GM18508 (cell line): ENCODE data around the gene GRID1.

ENCODE experiments used
- ATAC-seq: cut with Tn5 transposase; IDR thresholded peaks from one replicate; pipeline ENCODE4 v1.9.1; 2021; ENCODE audit warnings: moderate number of reproducible peaks; ENCODE audit not compliant: insufficient read depth, unreplicated experiment

The GRID1 gene

DNA sequence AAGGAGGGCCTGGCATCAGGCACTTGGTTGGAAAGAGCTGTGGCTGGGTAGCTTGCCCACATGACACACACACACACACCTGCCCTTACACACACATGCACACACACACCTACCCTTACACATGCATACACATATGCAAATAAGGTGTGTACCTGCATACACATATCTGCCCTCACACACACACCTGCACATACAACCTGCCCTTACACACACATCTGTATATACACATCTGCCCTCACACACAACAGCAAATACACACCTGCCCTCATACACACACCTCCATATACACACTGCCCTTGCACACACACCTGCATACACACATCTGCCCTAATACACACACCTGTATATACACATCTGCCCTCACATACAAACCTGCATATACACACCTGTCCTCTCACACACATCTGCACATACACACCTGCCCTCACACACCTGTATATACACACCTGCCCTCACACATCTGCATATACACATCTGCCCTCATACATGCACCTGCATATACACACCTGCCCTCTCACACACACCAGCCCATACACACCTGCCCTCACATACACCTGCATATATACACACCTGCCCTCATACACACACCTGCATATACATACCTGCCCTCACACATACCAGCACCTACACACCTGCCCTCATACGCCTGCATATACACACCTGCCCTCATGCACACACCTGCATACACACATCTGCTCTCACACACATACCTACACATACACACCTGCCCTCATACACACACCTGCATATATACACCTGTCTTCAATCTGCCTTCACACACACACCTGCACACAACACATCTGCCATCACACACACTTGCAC lies 82.9 kb downstream of the GRID1 start:
- no peak for ATAC-seq

DNA sequence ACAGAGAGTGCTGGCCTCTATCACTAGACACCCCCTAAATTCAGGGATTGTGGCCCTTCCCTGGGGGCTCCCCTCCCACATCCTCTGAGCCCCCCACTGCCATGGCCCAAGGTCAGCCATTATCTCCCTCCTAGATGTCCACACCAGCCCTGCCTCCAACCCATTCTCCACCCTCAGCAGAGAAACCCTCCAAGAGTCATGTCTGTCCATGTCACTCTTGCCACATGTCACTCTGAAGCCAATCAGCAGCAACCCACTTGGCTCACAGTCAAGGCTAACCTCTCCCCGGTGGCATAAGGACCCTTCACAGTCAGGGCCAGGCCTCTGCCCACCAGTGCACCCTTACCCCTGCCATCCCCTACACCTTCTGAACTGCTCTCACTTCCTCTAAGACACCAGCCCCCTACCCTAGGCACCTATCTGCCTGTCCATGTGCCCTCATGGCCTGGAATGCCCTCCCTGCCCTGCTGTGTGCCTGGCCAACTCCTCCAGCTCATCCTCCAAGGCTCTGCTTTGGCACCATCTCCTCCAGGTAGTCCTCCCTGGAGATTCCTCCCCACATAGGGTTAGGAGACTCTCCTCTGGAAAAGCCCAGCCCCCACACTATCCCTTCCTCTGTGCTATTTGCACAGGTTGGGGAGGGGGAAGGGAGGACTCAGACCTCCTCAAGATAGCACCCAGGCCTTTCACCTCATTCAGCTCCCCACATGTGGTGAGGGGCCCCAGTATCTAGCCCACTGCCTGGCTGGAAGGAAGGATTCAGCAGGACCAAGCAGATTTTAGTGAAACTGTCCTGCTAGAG lies 83.7 kb downstream of the GRID1 start:
- ATAC-seq: no peak

DNA sequence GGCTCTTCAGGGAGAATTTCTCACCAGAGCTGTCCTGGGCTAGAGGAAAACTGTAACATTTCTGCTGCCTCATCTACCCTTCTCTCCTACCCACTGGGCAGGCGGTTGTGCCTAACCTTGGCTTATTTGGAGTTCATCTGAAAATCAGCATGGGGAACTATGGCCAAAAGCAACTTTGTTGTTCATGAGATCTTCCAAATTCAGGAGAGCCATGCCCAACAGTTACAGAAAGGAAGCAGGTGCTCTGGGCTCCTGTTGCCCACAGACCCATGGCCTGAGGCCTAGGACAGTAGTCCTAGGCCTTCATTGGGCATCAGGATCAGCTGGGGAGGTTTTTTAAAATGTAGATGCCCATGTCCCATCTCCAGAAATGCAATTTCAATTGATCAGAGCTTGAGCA lies 85.2 kb downstream of the GRID1 start:
- no peak for ATAC-seq

DNA sequence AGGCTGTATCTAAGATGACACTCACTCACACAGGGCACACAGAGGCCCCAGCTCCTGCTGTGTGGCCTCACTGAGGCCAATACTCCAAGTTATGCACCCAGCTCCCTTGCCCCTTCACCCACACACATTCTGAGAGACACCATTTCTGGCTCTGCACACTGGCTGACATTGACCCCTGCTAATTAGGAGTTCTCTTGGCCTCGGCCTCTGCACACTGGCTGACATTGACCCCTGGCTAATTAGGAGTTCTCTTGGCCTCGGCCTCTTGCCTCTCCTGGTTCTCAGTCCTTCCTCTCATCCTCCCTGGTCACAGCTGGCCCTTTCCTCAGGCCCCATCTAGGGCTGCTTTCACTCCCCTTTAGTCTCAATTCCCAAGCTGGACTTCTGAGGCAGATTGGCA lies 97.3 kb downstream of the GRID1 start:
- no peak for ATAC-seq

DNA sequence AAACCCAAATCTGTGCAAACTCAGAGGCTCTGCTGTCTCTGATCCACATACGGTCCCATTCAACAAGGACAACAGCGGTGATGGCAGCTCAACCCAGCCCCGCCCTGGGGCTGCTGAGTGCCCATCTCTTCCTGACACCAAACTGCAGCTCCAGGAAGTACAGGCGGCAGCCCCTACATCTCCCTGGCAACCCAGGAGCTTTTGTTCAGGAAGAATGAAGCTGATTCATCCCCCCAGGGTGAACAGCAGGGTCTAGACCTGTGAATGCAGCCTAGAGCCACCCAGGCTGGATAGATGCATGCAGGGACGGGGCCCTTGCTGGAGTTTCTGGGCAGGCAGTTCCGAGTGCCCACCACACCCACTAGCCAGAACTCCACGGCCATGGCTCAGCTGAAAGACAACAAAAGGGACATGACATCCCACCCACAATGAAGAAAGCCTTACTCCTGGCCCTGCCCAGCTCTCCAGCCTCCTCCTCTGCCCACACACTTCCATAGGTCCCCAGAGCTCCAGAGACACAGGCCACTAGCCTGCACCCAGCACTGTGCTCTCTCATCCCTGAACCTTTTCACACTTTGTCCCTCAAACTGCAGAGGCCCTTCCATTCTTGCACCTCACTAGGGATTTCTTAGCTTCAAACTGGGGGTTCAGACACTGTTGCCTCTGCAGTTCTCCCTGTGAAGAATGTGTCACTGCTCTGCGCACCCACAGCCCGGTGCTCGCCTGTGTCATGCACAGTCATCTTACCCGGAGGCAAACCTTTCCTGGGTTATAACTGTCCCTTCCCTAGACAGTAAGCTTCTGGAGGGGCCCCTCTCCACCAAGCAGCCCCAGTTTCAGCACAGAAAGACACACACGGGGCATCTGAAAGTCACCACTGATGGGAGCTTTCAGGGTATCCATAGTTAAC lies 99.1 kb downstream of the GRID1 start:
- no peak for ATAC-seq

DNA sequence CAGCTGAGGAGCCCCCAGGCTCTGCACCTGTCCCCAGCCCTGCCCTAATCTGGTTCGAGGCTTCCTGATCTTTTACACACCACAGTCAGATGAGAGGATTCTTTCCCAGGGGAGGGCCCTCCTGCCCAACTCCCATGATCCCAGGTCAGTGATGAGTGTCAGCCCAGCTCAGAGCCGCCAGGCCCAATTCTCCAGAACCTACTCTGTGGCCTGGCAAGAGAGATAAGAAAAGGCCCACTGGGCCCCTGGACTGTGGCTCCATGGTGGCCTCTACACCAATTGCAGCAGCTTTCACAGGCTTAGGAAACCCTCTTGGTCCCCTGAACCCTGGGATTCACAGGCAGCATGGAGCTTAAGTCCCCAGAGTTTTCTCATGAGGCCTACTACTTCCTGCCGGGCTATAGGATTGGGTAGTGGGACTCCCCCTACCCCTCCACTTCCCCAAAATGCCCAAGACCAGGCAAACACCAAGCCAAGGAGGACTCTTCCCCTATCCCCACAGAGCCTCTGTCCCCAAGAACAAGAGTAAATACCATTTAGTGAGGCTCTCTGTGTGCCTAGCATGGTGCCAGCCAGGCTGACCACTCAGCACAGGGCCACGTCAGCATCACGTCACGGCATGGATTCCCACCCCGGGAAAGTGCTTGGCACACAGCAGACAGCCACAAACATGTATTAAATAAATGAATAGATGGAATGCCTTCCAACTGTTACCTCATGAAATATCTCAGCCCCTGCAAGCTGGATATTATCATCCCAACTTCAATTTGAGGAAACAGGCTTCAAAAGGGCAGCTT lies 100.0 kb downstream of the GRID1 start:
- no peak for ATAC-seq

DNA sequence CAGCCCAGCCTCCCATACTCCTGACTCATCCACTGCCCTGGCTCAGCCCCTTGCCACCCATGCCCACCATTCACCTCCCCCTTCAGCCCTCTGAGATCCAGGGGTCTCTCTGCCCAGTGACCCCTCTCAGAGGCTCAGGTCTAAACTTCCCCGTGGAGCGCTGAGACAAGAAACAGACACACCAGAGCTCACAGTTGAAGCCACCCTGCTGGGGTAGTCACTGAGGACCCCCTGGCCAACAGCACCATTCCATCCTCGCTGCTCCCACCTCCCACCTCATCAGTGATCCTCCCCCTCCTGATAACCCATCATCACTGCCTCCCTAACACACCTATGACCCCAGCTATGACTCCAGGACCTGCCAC lies 100.7 kb downstream of the GRID1 start:
- no peak for ATAC-seq

DNA sequence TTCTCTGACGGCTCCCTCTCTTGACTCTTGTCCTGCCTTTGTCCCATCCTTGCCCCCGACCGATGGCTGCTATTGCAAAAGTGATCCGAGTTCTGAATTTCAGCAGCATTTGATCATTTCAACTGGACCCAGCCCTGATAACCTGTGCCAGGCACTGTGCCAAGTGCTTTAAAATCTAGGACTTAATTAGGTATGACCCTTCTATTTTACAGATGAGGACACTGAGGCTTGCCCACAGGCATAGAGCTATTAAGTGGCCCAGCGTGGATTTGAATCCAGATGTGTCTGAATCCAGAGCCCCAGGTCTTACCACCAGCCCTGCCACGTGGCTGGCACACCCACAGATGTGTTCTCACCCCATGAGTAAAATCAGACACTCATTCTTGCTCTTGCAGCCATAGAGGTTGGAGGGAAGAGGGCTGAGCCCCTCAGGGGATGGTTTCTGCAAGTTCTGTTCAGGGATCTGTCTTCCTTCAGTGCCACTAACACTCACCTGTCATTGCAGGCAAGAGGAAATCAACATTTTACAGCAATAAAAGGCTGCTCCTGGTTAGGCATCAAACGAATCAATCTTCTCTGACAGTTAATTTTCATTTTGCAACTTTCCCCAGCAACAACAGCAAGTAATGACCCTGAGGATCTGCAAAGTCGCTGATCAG lies 101.2 kb downstream of the GRID1 start:
- ATAC-seq: no peak

DNA sequence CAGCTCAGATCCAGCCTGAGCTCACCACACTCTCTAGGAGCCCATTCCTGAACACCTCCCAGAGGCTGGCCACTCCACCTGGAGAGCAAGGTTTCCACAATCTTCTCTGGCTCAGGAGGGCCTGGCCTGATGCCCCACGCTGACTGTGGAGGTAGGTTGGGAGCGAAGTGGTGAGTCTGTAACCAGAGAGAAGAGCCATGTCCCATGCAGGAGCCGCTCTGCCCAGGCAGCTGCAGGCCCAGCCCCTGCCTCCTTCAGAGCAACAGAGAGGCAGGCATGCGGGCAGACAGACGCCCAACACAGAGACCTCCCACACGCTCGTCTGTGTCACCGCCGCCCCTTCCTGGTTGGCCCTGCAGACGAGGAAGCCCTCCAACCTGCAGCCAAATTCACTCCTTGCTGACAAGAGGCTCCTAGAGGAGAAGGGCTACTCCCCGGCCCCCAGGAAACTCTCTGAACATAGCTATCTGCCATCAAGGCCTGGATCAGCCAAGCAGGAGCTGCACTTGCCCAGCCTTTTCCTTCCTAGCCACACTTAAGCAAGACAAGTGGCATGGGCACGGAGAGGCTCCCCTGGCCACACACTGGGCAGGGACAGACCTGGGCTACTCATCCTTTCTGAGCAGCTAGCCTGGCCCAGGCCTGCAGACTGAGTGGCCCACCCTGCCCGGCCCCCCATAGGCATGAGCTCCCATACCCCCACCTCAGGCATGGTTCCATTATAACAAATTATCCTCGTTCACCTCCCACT lies 101.9 kb downstream of the GRID1 start:
- no peak for ATAC-seq

DNA sequence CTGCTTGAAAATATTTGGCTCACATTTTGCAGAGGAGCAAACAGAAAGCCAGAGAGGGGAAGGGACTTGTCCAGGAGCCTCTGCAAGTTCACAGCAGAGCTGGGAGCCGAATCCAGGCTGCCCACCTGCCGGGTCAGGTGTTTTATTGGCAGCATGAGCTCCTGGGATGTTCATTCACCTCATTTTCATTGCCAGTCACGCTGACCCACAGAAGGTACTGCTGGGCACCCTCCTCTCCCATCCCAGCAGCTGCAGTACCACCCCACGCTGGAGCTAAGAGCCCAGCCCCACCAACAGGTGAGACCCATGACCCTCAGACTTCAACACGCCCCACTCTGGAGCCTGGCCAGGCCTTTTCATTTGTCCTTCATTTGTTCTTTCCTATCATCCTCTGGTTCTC lies 102.7 kb downstream of the GRID1 start:
- ATAC-seq: no peak

DNA sequence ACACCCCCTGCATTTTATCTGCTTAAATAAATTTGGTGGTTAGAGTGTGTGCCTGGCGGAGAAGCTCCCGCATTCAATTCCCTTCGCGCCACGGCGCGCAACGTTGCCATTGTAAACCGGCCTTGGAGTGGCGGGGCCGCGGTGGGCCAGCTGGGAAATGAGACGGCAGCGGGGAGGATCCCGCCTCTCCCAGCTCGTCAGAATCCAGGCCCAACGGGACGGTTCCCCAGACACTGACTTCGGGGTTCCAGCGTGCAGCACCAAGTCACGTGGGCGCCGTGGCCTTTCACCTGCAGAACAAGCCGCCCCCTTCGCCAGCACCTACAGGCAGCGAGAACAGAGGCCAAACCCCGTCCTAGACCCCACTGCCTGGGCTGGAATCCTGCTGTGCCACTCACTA lies 103.4 kb downstream of the GRID1 start:
- no peak for ATAC-seq

DNA sequence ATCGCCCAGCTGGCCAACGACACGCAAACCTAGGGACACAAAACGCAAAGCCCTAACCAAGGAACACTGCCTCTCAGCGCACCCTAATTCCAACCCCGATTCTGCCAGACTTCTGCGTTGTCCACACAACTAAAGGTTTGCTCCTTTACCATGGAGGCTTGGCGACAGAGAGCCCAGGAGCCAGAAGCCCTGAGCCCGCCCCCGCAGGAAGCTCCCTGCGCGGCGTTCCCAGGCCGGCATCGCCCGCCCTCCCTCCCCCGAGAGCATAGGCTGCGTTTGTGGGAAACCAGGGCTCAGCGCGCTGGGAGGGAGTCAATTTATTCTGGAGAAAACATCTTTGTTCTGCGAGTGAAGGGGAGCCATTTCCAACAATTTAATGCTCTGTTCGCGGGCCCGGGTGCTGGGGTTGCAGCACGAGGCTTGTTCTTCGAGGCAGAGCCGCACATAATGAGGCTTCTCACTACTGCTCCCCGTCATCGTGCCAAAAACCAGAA lies 103.9 kb downstream of the GRID1 start:
- ATAC-seq: no peak

DNA sequence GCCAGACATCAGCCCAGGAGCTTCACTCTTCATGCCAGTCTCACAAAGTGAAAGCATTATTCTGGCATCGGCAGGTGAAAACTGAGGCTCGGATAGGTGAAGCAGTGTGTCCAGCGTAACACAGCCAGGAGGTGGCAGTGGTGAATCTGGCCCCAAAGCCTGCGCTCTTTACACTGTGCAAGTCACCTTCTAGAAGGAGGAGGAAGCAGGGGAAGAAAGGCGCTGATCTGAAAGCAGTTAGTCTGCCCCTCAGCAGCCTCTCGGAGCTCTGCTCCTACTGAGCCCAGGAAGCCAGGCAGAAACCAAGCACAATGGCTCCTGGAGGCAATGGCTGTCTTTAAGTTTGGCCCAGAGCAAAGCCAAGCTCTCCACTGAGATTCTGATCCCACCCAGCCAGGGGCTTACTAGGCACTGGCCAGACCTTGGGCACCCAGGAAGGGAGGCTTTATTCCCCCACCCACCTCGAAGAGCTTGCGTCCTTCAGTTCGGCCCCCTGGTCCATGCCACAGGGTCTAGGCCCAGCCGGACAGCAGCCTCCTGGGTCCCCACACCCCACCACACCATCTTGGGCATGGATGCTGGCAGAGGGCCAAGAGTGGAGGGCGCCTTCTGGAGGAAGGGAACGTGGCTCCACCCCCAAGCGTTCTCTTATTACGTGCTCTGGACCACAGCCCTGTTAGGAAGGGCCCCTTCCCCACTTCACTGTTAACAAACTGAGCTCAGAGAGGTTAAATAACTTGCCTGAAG lies 104.5 kb downstream of the GRID1 start:
- ATAC-seq: no peak

DNA sequence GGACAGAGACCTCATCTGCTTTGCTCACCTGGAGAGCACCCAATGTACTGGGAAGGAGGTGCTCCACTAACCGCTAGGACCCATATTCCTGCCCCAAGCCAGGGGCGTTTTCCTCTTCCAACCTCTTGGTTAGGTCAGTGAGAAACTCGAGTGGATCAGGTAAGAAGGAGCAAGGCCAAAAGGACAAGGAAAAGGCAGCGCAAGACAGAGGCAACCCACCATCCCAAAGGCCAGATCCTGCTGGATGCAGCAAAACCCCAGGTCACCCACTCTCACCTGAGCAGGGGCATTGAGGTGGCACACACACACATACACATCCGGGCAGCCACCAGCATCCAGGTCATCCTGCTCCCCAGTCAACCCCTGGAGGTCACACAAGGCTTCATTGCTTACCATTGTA lies 105.1 kb downstream of the GRID1 start:
- ATAC-seq: no peak

DNA sequence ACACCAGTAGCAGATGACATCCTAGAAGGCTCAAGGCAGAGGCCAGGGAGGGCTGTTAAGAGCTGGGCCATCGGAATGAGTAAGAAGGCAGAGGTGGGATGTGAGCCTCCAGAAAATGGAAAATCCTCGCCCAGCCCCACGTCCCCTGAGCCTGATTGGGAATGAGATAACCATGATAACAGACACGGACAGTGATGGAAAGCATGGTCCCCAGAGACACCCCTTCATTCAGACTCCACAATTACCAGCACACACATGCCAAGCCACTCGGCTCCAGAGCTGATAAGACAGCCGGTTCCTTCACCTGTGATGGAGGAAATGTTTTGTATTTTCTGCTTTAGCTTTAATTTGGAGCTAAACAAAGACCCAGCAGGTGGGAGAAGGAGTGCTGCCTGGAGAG lies 106.0 kb downstream of the GRID1 start:
- ATAC-seq: no peak

DNA sequence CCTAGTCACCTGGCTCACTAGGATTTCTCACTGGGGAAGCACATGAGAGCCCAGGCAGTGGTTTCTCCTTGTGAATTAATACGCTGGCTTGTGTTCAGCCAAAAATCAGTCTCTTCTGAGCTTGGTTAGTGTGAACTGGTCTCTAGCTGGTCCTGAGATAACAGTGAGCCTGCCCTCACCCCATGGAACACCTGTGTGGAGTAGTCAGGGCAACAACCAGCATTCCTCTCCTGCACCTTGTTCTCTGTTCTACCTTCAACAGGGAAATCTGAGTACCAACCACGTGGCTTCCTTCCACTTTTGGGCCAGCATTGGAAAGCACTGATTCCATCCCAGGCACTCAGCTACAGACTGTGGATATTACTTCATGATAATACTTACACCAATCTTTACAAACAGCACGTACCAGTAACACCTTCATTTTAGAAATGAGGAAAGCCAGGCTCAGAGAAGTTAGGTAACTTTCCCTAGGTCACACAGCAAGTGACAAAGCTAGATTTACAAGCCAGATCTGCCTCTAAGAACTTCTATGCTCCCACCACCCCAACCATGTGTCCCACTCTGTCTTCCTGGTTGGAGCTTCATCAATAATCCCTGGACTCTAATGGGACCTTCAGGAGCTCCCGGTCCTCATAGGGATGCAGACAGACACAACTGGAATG lies 106.6 kb downstream of the GRID1 start:
- no peak for ATAC-seq

DNA sequence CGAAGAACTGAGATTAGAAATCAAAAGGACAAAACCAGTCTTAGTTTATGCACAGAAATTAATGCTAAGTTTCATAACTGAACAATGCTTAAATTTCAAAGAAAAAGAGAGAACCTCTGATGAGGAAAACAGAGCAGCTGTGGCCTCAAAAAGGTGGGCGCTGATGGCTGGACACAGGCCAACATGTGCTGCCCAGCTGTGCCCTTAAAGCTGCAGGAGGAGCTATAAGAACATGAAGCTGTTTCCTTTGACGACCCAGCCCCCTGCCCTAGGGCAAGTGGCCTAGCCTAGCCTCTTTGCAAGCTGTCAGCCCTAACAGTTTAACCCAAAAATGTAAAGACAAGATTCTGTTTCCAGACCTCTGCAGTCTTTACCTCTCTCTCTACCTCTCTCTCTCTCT lies 107.7 kb downstream of the GRID1 start:
- no peak for ATAC-seq
